ENCODE measurements around the gene EMC6.

Gene EMC6

GRCh38 chr17:3656755-3657587, 11.6 kb upstream of the EMC6 start:
- DNase-seq (ENCODE audit: extremely low read depth, low read depth): no peak
- no peak for TF ChIP-seq CTCF (IDR thresholded peaks at IDR 0.05; ENCODE audit: low read depth, low read length)

DNA sequence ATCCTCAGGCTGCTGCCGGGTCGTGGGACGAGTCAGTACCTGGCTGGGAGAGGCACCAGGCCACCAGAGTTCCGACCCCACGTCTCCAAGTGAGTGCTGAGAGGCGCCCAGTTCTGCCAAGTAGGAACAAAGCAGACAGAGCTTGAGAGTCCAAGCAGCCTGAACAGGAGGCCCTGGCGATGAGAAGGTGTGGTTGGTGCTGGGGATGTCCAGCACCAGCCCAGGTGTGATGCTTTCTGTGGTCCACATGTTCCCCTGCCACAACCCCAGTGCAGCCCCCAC, 11.1 kb upstream of the EMC6 start:
- TF ChIP-seq CTCF (IDR thresholded peaks at IDR 0.05; ENCODE audit: low read depth, low read length): no peak

DNA sequence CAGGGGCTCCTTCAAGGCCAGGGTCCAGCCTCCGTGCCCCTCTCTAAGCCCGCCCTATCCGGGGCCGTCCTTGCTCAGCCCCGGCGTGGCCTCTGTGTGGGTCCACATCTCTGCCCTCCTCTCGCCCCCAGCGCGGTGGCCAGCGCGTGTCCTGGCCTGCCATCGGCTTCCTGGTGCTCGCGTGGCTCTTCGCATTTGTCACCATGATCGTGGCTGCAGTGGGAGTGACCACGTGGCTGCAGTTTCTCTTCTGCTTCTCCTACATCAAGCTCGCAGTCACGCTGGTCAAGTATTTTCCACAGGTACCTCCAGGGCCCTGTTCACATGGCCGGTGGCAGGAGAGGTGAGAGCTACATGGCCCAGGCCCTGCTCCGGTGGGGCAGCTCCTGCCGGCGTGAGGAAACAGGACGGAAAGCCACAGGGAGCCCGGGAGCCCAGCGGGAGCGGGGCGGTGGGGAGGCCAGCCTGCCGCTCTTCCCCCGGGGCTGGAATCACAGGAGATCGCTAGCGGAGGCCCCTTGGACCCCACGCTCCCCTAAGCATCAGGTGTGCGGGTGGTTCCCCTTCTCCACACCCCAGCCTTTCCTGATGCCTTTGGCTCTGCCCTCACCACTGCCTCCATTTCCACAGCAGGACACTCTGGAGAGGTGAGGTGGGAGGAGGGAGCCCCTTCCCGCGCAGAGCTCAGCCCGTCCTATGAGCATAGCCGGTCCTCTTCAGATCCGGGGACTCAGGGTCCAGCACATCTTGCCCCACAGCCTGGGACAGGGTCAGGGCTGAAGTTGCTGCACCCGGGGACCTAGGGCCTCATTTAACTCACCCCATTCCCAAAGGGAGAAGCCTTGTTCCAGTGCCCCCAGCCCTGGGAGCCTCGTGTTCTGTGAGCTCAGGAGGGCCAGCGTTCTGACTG, 10.5 kb upstream of the EMC6 start:
- no peak for DNase-seq (ENCODE audit: extremely low read depth, low read depth)
- no peak for TF ChIP-seq CTCF (IDR thresholded peaks at IDR 0.05; ENCODE audit: low read depth, low read length)

More for the DNA sequence above, 11.1 kb upstream of the EMC6 start:
- DNase-seq (ENCODE audit: extremely low read depth, low read depth): no peak

DNA sequence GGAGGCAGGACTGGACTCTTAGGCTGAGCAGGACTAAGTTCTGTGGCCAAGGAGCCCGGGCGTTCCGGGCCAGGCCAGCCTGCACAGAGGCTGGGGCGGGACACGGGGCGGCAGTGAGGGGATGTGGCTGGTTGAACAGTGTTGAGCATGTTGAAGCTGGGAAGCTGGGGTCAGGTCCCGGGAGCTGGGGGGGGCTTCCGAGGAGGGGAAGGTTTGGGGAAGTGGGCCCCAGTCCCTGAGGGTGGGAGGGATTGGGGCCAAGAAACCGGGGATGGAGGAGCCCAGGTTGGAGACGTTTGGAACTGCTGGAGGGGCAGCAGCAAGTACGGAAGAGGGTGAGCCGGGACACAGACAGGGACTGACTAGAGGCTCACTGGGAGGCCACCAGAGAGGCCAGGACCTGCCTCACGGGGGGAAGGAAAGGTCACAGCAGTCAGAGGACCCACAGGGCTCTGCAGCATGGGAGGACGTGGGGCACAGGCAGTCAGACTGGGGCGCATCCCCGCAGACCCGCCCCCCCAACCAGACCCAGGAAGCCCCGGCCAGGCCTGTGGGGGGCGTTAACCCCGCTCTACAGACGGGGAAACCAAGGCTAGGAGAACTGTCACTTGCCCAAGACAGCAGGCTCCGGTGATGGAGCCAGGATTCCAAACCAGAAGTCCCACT, 9.7 kb upstream of the EMC6 start:
- DNase-seq (ENCODE audit: extremely low read depth, low read depth): no peak
- TF ChIP-seq CTCF (IDR thresholded peaks at IDR 0.05; ENCODE audit: low read depth, low read length): no peak

DNA sequence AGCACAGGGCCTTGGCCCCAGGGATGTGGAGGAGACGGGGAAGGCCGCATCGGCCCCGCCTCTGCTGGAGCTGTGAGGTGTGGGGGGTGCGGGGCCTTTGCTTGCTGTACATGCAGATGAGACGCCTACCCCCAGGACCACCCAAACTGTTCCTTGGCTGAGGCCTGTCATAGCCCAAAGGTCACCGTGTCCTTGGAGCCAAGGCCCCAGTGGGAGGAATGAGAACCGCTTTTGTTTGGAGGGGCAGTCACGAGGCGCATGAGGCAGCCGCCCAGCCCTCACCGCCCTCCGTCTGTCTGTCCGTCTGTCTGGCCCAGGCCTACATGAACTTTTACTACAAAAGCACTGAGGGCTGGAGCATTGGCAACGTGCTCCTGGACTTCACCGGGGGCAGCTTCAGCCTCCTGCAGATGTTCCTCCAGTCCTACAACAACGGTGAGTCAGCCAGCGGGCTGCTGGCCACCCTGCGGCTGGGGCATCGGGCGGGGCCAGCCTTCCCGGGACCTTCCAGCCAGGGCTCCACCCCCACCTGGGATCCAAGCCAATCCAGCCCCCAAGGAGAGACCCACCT, 9.0 kb upstream of the EMC6 start:
- TF ChIP-seq CTCF (IDR thresholded peaks at IDR 0.05; ENCODE audit: low read depth, low read length): peak; percentile 24
- DNase-seq (ENCODE audit: extremely low read depth, low read depth): peak; percentile 82

- DNase-seq (ENCODE audit: extremely low read depth, low read depth): no peak
- no peak for TF ChIP-seq CTCF (IDR thresholded peaks at IDR 0.05; ENCODE audit: low read depth, low read length)
Measured at GRCh38 chr17:3660311-3660891, 8.2 kb upstream of the EMC6 start.
